ENCODE results near the gene ZNF436. TPM values are rescaled to one million over a fixed set of nuclear protein-coding genes. Genes with fewer than 3 reads are reported as not detected.

The ZNF436 gene
- total and polyA plus RNA-seq, 2 of the 13 experiments (the other 11 are each of a cell fraction or from before 2014, with no cell fraction given) = 4.3 to 9.9 TPM

DNA sequence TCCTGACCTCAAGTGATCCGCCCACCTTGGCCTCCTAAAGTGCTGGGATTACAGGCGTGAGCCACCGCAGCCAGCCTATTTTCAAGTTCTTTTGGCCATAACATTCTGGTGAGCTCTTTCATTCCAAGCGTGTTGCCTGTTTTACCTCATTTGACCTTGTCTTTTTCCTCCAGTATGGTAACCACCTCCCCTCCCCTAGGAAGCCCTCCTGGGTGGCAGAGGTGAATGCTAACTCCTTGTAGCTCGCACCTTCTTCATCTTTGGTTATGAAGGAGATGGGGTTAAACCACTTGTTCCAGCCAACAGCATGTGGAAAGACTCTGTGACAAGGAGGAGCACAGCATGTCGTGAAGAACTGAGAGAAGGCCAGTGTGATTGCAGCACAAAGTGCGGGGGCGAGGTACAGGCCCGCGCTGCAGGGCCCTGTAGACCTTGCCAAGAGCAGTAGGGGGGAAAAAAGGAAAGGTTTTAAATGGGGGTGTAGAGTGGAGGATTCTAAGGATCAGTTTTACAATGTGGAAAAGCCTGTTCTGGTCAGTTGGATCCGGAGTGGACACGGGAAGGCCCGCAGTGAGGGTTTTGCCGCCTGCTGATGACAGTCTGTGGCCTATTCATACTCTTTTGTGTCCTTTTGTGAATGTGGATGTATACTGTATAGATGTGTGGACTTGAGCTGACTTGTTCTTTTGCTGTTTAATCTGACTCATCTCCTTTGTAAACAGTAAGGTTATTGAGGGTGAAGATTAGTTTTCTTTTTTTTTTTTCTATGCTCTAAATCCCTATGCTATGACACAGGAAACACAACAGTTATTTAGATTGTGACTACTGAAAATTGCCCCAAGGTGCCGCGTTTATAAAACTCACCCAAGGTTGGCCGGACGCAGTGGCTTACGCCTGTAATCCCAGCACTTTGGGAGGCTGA, 7.5 kb upstream of the ZNF436 start (continued):
- TF ChIP-seq, protein P1, sequence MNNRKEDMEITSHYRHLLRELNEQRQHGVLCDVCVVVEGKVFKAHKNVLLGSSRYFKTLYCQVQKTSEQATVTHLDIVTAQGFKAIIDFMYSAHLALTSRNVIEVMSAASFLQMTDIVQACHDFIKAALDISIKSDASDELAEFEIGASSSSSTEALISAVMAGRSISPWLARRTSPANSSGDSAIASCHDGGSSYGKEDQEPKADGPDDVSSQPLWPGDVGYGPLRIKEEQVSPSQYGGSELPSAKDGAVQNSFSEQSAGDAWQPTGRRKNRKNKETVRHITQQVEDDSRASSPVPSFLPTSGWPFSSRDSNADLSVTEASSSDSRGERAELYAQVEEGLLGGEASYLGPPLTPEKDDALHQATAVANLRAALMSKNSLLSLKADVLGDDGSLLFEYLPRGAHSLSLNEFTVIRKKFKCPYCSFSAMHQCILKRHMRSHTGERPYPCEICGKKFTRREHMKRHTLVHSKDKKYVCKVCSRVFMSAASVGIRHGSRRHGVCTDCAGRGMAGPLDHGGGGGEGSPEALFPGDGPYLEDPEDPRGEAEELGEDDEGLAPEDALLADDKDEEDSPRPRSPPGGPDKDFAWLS (CRISPR knock-in tag; IDR thresholded peaks at IDR 0.05; ENCODE audit: borderline replicate concordance) = no peak
- TF ChIP-seq, protein P2, sequence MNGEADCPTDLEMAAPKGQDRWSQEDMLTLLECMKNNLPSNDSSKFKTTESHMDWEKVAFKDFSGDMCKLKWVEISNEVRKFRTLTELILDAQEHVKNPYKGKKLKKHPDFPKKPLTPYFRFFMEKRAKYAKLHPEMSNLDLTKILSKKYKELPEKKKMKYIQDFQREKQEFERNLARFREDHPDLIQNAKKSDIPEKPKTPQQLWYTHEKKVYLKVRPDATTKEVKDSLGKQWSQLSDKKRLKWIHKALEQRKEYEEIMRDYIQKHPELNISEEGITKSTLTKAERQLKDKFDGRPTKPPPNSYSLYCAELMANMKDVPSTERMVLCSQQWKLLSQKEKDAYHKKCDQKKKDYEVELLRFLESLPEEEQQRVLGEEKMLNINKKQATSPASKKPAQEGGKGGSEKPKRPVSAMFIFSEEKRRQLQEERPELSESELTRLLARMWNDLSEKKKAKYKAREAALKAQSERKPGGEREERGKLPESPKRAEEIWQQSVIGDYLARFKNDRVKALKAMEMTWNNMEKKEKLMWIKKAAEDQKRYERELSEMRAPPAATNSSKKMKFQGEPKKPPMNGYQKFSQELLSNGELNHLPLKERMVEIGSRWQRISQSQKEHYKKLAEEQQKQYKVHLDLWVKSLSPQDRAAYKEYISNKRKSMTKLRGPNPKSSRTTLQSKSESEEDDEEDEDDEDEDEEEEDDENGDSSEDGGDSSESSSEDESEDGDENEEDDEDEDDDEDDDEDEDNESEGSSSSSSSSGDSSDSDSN (CRISPR knock-in tag; IDR thresholded peaks at IDR 0.05) = 0 out of 2 replicates have a peak, but pooled peaks have one; percentile 15
- TF ChIP-seq ZFP36 (IDR thresholded peaks at IDR 0.05; ENCODE audit: borderline replicate concordance, low read depth, low read length, partially characterized antibody) (peak; percentile 27), GATAD1 (CRISPR knock-in tag; IDR thresholded peaks at IDR 0.05) (no peak), ETV6 (CRISPR knock-in tag; conservative IDR thresholded peaks at IDR 0.05) (no peak), BCL6 (CRISPR knock-in tag; IDR thresholded peaks at IDR 0.05) (no peak), MBD4 (IDR thresholded peaks at IDR 0.05; ENCODE audit: borderline replicate concordance, low read length) (no peak), ZNF816 (CRISPR knock-in tag; IDR thresholded peaks at IDR 0.05; ENCODE audit: borderline replicate concordance) (no peak), ZNF382 (CRISPR knock-in tag; IDR thresholded peaks at IDR 0.05; ENCODE audit: borderline replicate concordance) (no peak), SNAI1 (CRISPR knock-in tag; IDR thresholded peaks at IDR 0.05; ENCODE audit: borderline replicate concordance) (no peak), ZNF296 (CRISPR knock-in tag; conservative IDR thresholded peaks at IDR 0.05) (no peak), ATF3 (CRISPR knock-in tag; IDR thresholded peaks at IDR 0.05) (no peak), NPAS2 (CRISPR knock-in tag; IDR thresholded peaks at IDR 0.05; ENCODE audit: borderline replicate concordance) (no peak), NFYC (CRISPR knock-in tag; IDR thresholded peaks at IDR 0.05) (no peak), ZNF781 (CRISPR knock-in tag; IDR thresholded peaks at IDR 0.05; ENCODE audit: borderline replicate concordance, not compliant biosample characterization) (no peak), KDM3A (CRISPR knock-in tag; IDR thresholded peaks at IDR 0.05; ENCODE audit: low read depth) (no peak), TFE3 (CRISPR knock-in tag; IDR thresholded peaks at IDR 0.05) (no peak), ZNF121 (CRISPR knock-in tag; IDR thresholded peaks at IDR 0.05) (0 out of 2 replicates have a peak, but pooled peaks have one; percentile 57), FOXP1 (IDR thresholded peaks at IDR 0.05) (no peak), FOXP1 (CRISPR knock-in tag; IDR thresholded peaks at IDR 0.05) (peak; percentile 31), BRD4 (CRISPR knock-in tag; IDR thresholded peaks at IDR 0.05) (no peak)
- TF ChIP-seq, protein P3, sequence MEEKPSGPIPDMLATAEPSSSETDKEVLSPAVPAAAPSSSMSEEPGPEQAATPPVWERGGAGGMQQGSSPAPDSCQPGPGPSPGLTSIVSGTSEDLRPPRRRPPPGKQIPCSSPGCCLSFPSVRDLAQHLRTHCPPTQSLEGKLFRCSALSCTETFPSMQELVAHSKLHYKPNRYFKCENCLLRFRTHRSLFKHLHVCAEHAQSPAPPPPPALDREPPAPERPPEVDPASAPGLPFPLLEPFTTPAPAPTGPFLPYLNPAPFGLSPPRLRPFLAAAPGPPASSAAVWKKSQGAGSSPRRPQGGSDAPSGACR (CRISPR knock-in tag; IDR thresholded peaks at IDR 0.05) = no peak

Data from HepG2 (cell line).